Measurements from ENCODE around the gene HS3ST2.
"Not testable (repeated sequence)": the region's sequence is repeated elsewhere in the genome, so short reads cannot be mapped to it uniquely, and the experiment has no call there.

Gene HS3ST2

DNA sequence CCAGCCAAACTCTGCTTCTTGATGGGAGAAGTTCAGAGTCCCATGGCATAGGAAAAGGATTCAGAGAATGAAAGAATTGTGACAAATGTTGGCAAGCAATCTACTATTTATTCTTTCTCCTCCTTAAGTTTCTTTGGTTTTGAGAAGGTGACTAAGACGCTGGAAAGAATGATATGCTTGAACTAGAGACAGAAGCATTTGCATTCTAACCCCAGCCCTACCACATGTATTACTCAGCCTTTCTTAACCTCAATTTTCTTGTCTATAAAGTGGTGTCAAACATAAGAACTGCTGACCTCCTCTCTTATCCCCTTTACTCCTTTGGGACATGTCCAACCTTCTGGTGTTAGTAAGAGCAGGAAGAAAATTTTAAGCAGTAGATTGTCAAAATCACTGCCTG, 124.7 kb downstream of the HS3ST2 start:
- no peak for DNase-seq

DNA sequence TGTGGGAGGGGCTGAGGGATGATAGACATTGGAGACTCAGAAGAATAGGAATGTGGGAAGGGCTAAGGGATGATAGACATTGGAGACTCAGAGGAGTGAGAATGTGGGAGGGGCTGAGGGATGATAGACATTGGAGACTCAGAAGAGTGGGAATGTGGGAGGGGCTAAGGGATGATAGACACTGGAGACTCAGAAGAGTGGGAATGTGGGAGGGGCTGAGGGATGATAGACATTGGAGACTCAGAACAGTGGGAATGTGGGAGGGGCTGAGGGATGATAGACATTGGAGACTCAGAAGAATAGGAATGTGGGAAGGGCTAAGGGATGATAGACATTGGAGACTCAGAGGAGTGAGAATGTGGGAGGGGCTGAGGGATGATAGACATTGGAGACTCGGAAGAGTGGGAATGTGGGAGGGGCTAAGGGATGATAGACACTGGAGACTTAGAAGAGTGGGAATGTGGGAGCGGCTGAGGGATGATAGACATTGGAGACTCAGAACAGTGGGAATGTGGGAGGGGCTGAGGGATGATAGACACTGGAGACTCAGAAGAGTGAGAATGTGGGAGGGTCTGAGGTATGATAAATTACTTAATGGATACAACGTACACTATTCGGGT, 125.9 kb downstream of the HS3ST2 start:
- not testable (repeated sequence) for DNase-seq

DNA sequence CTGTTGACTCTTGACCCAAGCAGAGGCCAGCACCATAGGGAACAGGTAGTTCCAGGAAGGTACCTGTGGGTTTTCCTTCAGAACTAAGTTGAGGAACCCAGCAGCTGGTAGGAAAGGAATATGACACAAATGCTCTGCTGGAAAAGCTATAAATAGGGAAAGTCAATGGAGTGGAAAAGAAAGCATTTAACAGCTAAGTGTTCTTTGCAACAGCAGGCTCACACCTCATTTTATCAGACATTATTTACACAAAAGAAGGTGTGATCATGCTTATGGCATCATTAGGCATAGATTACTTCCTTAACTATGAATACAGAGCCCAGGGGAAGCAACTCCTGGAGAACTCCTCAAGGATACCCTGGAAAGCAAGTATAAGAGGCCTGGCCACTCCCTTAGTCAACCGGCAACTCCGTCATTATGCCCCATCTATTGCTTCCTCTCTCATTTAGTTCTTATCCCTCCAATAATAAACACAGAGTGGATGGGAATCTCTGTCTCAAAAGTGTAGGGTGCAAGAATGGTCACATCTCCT, 128.1 kb downstream of the HS3ST2 start:
- DNase-seq: no peak

DNA sequence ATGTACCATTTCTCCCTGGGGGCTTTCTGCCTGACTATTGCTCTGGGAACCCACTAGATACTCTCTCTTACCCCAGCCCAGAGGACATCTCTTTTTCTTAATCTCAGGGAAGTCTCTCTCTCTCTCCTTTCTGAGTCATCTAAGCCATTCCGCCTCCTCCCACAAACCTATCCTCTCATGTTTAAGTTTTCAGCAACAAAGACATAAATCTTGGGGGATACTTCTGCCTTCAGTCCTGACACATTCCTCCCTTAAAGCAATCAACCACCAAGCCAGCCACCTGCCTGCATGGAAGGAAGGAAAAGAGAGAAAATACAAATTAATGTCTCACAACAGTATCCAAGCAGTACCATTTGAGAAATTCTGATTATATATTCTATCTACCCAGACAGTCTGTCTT, 128.8 kb downstream of the HS3ST2 start:
- no peak for DNase-seq

DNA sequence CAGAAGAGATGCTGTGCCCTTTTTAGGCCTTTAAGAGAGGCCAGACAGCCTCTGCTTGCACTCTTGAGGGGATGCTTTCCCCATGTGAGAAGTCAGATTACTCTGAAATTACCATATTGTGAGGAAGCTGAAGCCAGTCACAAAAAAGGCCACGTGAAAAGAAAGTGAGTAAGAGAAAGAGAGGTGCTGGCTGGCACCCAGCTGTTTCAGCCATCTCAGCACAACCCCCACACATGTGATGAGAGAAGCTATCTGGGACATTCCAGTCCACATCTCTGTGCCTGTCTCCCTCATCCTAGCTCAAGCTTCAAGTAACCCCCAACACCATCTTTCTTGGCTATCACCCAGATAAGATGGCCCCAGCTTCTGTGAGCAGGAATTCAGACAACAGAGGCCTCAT, 131.4 kb downstream of the HS3ST2 start:
- no peak for DNase-seq

DNA sequence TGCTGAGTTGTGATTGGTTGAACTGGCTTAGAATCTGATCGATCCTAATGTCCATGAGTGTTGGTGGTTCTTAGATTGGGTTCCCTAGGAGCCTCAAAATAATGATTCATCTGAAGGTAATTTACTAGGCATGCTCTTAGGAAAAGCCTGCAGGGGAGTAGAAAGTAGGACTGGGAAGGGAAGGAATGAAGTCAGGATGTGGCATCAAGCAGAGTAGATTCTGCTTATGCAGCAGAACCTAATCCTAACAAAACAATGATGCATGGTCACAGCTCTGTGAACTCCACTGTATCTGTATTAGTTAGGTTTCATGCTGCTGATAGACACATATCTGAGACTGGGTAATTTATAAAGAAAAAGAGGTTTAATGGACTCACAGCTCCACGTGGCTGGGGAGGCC, 132.5 kb downstream of the HS3ST2 start:
- DNase-seq: no peak

DNA sequence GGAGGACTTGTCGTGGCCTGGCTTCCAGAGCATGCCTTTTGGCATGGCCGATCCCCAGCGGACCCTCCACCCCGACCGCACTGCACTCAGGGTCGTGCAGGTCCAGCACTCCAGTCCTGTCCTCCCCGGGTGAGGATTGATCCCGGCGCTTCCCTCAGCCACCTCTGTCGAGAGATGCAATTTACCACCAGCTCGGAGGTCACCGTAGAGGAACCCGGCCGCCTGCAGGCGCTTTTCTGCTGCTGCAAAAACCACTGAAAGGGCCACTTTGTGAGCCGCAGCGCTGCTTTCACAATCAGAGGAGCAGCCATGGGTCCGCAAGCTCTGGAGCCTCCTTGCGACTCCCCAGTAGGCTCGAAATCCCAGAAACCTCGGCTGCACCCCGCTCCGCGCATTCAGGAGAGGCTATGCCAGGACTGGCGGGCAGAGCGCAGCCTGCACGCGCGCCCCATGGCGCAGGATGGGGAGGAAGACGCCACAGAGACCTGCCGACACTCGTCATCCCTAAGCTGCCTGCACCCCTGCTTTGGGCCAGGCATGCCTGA, 134.2 kb downstream of the HS3ST2 start:
- no peak for DNase-seq

DNA sequence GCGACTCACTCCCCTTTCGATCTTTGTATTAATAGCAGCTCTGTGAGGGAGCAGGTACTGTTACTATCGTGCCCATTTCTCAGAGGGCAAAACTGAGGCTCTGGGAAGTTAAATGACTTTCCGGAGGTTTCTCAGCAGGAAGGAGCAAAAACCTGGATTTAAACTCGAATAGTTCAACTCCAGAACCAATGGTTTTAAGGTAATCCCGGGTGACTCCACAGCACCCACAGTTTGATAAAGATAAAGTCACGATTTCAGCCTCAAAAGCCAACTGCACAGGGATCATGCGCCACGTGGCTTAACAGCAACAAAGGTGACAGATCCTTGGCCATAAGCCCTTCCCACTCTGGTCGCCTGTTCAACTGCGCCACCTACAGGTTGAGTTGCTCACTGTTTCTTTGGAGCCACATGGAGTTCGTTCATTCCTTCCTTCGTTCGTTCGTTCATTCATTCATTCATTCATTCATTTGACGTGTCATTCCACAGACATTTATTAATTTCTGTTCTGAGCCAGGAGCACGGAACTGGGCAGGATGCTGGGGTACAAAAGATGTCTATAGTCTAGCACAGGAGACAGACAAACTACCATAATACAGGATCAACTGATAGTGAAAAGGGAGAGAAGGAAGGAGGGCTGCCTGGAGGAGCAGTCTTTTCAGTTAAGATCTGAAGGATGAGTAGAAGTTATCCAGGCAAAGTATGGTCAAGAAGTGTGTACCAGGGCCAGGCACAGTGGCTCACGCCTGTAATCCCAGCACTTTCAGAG, 134.8 kb downstream of the HS3ST2 start:
- peak; percentile 31 to 39 for DNase-seq

DNA sequence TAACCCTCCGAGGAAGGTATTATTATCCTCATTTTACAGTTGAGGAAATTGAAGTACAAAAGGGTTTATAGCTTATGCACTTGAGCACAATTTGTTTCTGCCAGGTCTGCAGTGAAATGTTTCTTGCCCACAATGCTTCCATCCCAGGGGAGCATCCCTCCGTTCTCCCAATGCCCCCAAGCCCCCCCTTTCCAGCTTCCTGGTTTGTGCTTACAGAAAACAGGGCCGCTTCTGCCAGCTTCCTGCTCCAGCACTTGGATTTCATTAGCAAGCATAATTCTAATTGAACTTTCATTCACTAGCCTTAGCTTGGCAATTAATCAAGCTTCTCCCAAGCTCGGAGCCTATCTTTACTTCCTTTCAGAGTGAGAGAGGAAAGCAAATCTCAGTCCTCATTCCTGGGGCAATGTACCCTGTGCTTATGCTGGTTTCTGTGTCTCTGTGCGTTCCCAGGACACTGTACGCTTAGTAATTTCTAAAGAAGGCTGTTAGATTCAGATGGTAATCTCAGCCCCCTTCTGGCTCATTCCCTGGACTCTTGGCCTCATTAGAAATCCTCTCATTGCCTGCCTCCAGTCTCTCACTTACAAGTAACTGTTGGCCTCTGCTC, 141.6 kb downstream of the HS3ST2 start:
- no peak for DNase-seq

DNA sequence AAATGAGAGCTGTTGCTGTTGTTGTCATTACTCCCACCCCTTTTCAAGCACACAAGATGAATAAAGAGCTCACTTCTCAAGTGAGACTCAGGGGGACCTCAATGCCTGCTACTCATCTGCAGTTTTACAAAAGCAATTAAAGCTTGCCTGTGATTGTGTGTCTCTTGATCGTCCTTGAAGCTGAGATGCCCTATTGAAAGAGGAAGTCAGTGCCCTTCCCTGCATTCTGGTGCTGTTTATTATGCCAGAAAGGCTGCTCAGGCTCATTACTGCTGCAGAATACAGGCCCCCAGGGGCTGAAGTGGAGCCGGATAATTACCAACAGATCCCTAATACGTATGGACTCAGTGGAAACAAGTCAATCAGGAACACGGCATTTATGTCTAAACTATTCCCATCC, 147.2 kb downstream of the HS3ST2 start:
- no peak for DNase-seq

DNA sequence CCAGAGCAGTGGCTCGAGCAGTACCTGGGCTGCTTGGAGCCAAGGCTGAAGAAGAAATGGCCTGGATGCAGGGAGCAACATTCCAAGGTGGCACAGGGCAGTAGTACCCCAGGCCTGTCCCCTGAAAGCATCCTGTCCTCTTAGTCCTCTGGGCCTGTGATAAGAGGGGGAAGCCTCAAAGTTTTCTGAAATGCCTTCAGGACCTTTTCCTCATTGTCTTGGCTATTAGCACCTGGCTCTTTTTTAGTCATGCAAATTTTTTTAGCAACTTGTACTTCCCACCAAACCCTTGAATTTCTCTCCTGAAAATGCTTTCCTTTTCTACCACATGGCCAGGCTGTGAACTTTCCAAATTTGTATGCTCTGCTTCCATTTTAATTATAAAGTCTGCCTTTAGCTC, 148.9 kb downstream of the HS3ST2 start:
- DNase-seq: no peak

Data from CD4-positive, alpha-beta T cell treated with Interleukin-1 beta for 1 hour (primary cell).